Type B pancreatic cell (in vitro differentiated cells): ENCODE data around the gene SLC17A7. TPM values are rescaled to one million over a fixed set of nuclear protein-coding genes. Genes with fewer than 3 reads are reported as not detected.
A peak's percentile ranks its signal among the peaks of the same experiment; 100 is the strongest.

Source experiments
- DNase-seq: peaks from one replicate; pipeline ENCODE4 v3.0.0; 2021; ENCODE audit warnings: mixed read lengths; ENCODE audit not compliant: unreplicated experiment; ENCODE audit errors: extremely low spot score
- H3K27ac Mint-ChIP-seq: 2 replicates; pipeline ENCODE4 v1.8.0; 2021; ENCODE audit warnings: mild to moderate bottlenecking, mixed read lengths
- H3K27me3 Mint-ChIP-seq: 2 replicates; pipeline ENCODE4 v1.8.0; 2021; ENCODE audit warnings: mixed read lengths
- H3K36me3 Mint-ChIP-seq: 2 replicates; pipeline ENCODE4 v1.8.0; 2021; ENCODE audit warnings: mixed read lengths
- H3K4me1 Mint-ChIP-seq: one replicate; pipeline ENCODE4 v1.8.0; 2021; ENCODE audit warnings: mixed read lengths; ENCODE audit not compliant: unreplicated experiment
- H3K4me3 Mint-ChIP-seq: 2 replicates; pipeline ENCODE4 v1.8.0; 2021; ENCODE audit warnings: mild to moderate bottlenecking, mixed read lengths
- H3K9me3 Mint-ChIP-seq: 2 replicates; pipeline ENCODE4 v1.8.0; 2021; ENCODE audit warnings: mixed read lengths
- CTCF ChIP-seq: fragments of 200-600 bp; sonication (generic); conservative IDR thresholded peaks from 2 replicates; pipeline ENCODE4 v1.5.0; 2021; ENCODE audit warnings: antibody characterized with exemption, mild to moderate bottlenecking
- total RNA-seq: library from RNA; stranded (reverse); gene quantifications from 2 replicates; pipeline ENCODE4 v1.2.1, GENCODE V29; 2021; ENCODE audit warnings: low replicate concordance

SLC17A7 gene
- total RNA-seq, 1 donor from 2014 or later, result 0.19 TPM

GRCh38 chr19:49472936-49473335 is 31.6 kb upstream of the SLC17A7 start:
- Mint-ChIP-seq H3K27me3 (peaks cover 22% of the 10 kb centered on the region), H3K4me1 (peaks cover 13% of the 10 kb centered on the region), H3K4me3 (peak overlapping the region; percentile 51), H3K27ac (no peak overlapping the region), H3K9me3 (no peaks in the 10 kb centered on the region), H3K36me3 (peaks cover 6% of the 10 kb centered on the region)
- no peak for DNase-seq
- no peak for TF ChIP-seq CTCF

GRCh38 chr19:49470615-49470978 is 29.3 kb upstream of the SLC17A7 start:
- TF ChIP-seq CTCF, result no peak
- no peaks in the 10 kb centered on the region for H3K9me3 Mint-ChIP-seq
- H3K36me3 Mint-ChIP-seq, result peaks cover 6% of the 10 kb centered on the region
- DNase-seq, result no peak
- peaks cover 7% of the 10 kb centered on the region for H3K4me1 Mint-ChIP-seq
- peaks cover 14% of the 10 kb centered on the region for H3K27me3 Mint-ChIP-seq
- H3K27ac Mint-ChIP-seq, result no peak overlapping the region
- H3K4me3 Mint-ChIP-seq, result no peak overlapping the region

- H3K4me1 Mint-ChIP-seq, result peaks cover 7% of the 10 kb centered on the region
- peaks cover 9% of the 10 kb centered on the region for H3K27me3 Mint-ChIP-seq
- no peak overlapping the region for H3K27ac Mint-ChIP-seq
- H3K9me3 Mint-ChIP-seq, result no peaks in the 10 kb centered on the region
- H3K36me3 Mint-ChIP-seq, result peaks cover 6% of the 10 kb centered on the region
- H3K4me3 Mint-ChIP-seq, result no peak overlapping the region
- DNase-seq, result no peak
- no peak for TF ChIP-seq CTCF
Observed at GRCh38 chr19:49469828-49470614, 28.7 kb upstream of the SLC17A7 start.

GRCh38 chr19:49468746-49469447 is 27.6 kb upstream of the SLC17A7 start:
- peaks cover 3% of the 10 kb centered on the region for H3K27me3 Mint-ChIP-seq
- H3K36me3 Mint-ChIP-seq, result peaks cover 6% of the 10 kb centered on the region
- H3K27ac Mint-ChIP-seq, result peak overlapping the region; percentile 97
- DNase-seq, result no peak
- H3K4me3 Mint-ChIP-seq, result peak overlapping the region; percentile 79
- no peak for TF ChIP-seq CTCF
- H3K9me3 Mint-ChIP-seq, result no peaks in the 10 kb centered on the region
- H3K4me1 Mint-ChIP-seq, result peaks cover 7% of the 10 kb centered on the region

- no peaks in the 10 kb centered on the region for H3K9me3 Mint-ChIP-seq
- peaks cover 7% of the 10 kb centered on the region for H3K4me1 Mint-ChIP-seq
- no peak overlapping the region for H3K4me3 Mint-ChIP-seq
- peaks cover 3% of the 10 kb centered on the region for H3K27me3 Mint-ChIP-seq
- H3K27ac Mint-ChIP-seq, result no peak overlapping the region
- no peak for DNase-seq
- TF ChIP-seq CTCF, result no peak
- peaks cover 6% of the 10 kb centered on the region for H3K36me3 Mint-ChIP-seq
Observed at GRCh38 chr19:49468199-49468598, 26.9 kb upstream of the SLC17A7 start.
